Natural killer cell (primary cell): ENCODE measurements around the gene ABCC10. TPM values are rescaled to one million over a fixed set of nuclear protein-coding genes. Genes with fewer than 3 reads are reported as not detected.

Experiments used
- ATAC-seq, 3 donors: fragments of 150-1000 bp in 2 of 3; fragments of 200-7000 bp in 1 of 3; cut with Tn5 transposase; 1 replicate in 1 of 3; 2 replicates in 2 of 3; pipeline ENCODE4 v1.10.0; 2021; ENCODE audit warnings: mild to moderate bottlenecking in 2 of 3, moderate library complexity in 2 of 3
- DNase-seq, 2 donors: peaks; one replicate each; pipeline versions ENCODE4 v3.0.0 to v3.0.0-alpha.2; 2013 to 2021; ENCODE audit warnings: mixed read lengths in 1 of 2
- H3K27ac ChIP-seq: one replicate; pipeline ENCODE4 v1.5.1; 2013; ENCODE audit warnings: mild to moderate bottlenecking, low read length
- H3K27me3 ChIP-seq: one replicate; pipeline ENCODE4 v1.6.1; 2013; ENCODE audit warnings: low read length; ENCODE audit not compliant: control insufficient read depth, insufficient read depth
- H3K36me3 ChIP-seq: one replicate; pipeline ENCODE4 v1.6.1; 2013; ENCODE audit warnings: low read length; ENCODE audit not compliant: control insufficient read depth, insufficient read depth
- H3K4me1 ChIP-seq: one replicate; pipeline ENCODE4 v1.6.1; 2013; ENCODE audit warnings: low read length; ENCODE audit not compliant: control insufficient read depth, insufficient read depth
- H3K4me3 ChIP-seq: one replicate; pipeline ENCODE4 v1.5.1; 2013; ENCODE audit warnings: low read length
- H3K9me3 ChIP-seq: one replicate; pipeline ENCODE4 v1.6.1; 2013; ENCODE audit warnings: low read length; ENCODE audit not compliant: control insufficient read depth, insufficient read depth
- H3K27ac Mint-ChIP-seq, 2 donors: one replicate each; pipeline ENCODE4 v1.8.0; 2022; ENCODE audit warnings: mild to moderate bottlenecking in 2 of 2, mixed read lengths in 2 of 2, moderate library complexity in 1 of 2
- H3K27me3 Mint-ChIP-seq, 2 donors: one replicate each; pipeline ENCODE4 v1.8.0; 2022; ENCODE audit warnings: low read depth in 2 of 2, mixed read lengths in 2 of 2
- H3K36me3 Mint-ChIP-seq: one replicate; pipeline ENCODE4 v1.8.0; 2022; ENCODE audit warnings: mixed read lengths
- H3K4me1 Mint-ChIP-seq, 2 donors: one replicate each; pipeline ENCODE4 v1.8.0; 2022; ENCODE audit warnings: mixed read lengths in 2 of 2
- H3K4me3 Mint-ChIP-seq: one replicate; pipeline ENCODE4 v1.8.0; 2022; ENCODE audit warnings: mild to moderate bottlenecking, moderate library complexity, mixed read lengths
- H3K9me3 Mint-ChIP-seq, 2 donors: one replicate each; pipeline ENCODE4 v1.8.0; 2022; ENCODE audit warnings: mixed read lengths in 2 of 2
- WGBS: methylation state at CpG from one replicate; pipeline ENCODE4 v1.1.7; 2013; ENCODE audit warnings: missing lambda C conversion rate; ENCODE audit not compliant: insufficient coverage; 5-methylcytosine and 5-hydroxymethylcytosine counted together
- intact Hi-C: fragments of 100-400 bp; cut with micrococcal nuclease; formaldehyde crosslinking; loops from one replicate; pipeline ENCODE4 v1.14.2; 2022
- total RNA-seq, 4 donors: library from RNA; stranded (reverse); fragments of 120-200 nt in 1 of 4; gene quantifications; one replicate each; pipeline versions ENCODE4 v1.2.3 to v1.2.4, GENCODE V29; 2013 to 2022
- TF ChIP-seq, protein P1 (sequence below): fragments of 200-600 bp; IDR thresholded peaks from one replicate; pipeline ENCODE4 v1.8.0; 2022; ENCODE audit warnings: antibody characterized with exemption

The ABCC10 gene
- total RNA-seq, 3 donors from 2014 or later (not counting 1 experiment from before 2014, with no cell fraction given) = 74.6 to 90.5 (median 81.9) TPM

DNA sequence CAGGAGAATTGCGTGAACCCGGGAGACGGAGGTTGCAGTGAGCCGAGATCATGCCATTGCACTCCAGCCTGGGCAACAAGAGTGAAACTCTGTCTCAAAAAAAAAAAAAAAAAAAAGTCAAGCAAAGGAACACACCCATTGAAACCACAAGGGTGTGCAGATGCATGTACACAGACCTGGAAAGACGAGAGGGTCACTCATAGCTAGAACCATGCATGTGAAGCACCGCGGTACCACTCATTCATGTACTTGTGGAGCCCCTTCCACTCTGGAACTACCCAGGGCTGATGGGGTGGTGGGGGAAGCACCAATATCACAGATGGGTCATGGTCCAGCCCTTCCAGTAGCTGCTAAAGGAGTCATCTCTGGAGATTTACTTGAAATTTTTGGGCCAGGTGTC, 42.6 kb downstream of the ABCC10 start:
- H3K36me3 Mint-ChIP-seq = no peaks in the 10 kb centered on the region
- no peaks in the 10 kb centered on the region for H3K9me3 ChIP-seq
- TF ChIP-seq, protein P1, sequence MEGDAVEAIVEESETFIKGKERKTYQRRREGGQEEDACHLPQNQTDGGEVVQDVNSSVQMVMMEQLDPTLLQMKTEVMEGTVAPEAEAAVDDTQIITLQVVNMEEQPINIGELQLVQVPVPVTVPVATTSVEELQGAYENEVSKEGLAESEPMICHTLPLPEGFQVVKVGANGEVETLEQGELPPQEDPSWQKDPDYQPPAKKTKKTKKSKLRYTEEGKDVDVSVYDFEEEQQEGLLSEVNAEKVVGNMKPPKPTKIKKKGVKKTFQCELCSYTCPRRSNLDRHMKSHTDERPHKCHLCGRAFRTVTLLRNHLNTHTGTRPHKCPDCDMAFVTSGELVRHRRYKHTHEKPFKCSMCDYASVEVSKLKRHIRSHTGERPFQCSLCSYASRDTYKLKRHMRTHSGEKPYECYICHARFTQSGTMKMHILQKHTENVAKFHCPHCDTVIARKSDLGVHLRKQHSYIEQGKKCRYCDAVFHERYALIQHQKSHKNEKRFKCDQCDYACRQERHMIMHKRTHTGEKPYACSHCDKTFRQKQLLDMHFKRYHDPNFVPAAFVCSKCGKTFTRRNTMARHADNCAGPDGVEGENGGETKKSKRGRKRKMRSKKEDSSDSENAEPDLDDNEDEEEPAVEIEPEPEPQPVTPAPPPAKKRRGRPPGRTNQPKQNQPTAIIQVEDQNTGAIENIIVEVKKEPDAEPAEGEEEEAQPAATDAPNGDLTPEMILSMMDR = no peak
- no peaks in the 10 kb centered on the region for H3K4me1 ChIP-seq
- no peak overlapping the region for H3K4me3 Mint-ChIP-seq
- no peaks in the 10 kb centered on the region for H3K4me1 Mint-ChIP-seq
- no peak overlapping the region for H3K4me3 ChIP-seq
- 84% methylated on average over 7 of the region's 7 CpGs for WGBS
- H3K27ac ChIP-seq = no peak overlapping the region
- no peak overlapping the region for H3K27ac Mint-ChIP-seq
- intact Hi-C loops = no loop called here
- peaks cover 3% of the 10 kb centered on the region for H3K27me3 ChIP-seq
- no peaks in the 10 kb centered on the region for H3K9me3 Mint-ChIP-seq
- DNase-seq = no peak
- ATAC-seq = no peak
- peaks cover 7 to 14% of the 10 kb centered on the region in 2 donors for H3K27me3 Mint-ChIP-seq
- H3K36me3 ChIP-seq = no peaks in the 10 kb centered on the region

DNA sequence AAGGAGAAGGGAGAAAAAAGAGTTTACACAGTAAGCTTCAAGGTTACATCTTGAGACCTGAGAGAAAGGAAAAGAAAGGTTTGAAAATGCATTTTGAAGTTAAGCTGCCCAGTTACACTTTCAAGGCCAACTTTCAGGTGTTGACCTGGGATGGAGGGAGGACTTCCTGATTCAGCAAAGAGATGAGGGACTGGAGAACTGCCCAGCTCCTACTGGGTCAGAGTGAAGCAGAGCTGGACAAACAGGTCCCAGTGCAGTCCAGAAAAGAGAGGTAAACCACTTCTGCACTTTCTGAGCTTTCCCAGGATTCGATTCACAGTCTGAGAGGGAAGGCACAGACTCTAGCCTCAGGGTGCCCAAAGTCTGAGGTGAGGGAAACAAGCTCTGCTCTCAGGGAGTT, 44.1 kb downstream of the ABCC10 start:
- 62% methylated on average over 1 of the region's 1 CpG for WGBS
- Mint-ChIP-seq H3K9me3 (no peaks in the 10 kb centered on the region), H3K36me3 (no peaks in the 10 kb centered on the region), H3K27ac (no peak overlapping the region), H3K4me3 (no peak overlapping the region), H3K27me3 (peaks cover 7 to 14% of the 10 kb centered on the region in 2 donors), H3K4me1 (no peaks in the 10 kb centered on the region)
- H3K36me3 ChIP-seq = no peaks in the 10 kb centered on the region
- TF ChIP-seq, protein P1 = no peak
- H3K27me3 ChIP-seq = peaks cover 3% of the 10 kb centered on the region
- no peak overlapping the region for H3K4me3 ChIP-seq
- no peak overlapping the region for H3K27ac ChIP-seq
- intact Hi-C loops = no loop called here
- ATAC-seq (no peak), DNase-seq (no peak)
- no peaks in the 10 kb centered on the region for H3K9me3 ChIP-seq
- H3K4me1 ChIP-seq = no peaks in the 10 kb centered on the region

DNA sequence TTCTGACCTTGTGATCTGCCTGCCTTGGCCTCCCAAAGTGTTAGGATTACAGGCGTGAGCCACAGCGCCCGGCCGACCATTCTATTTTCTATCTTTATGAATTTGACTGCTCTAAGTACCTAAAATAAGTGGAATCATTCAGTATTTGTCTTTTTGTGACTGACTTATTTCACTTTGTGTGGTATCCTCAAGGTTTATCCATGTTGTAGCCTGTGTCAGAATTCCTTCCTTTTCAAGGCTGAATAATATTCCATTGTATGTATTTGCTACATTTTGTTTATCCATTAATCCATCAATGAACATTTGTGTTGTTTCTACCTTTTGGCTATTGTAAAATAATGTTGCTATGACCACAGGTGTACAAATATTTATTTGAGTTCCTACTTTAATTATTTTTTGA, 45.2 kb downstream of the ABCC10 start:
- H3K27ac ChIP-seq = no peak overlapping the region
- Mint-ChIP-seq H3K4me1 (peaks cover 10 to 11% of the 10 kb centered on the region in 2 donors), H3K27ac (no peak overlapping the region), H3K27me3 (peaks cover 6 to 9% of the 10 kb centered on the region in 2 donors), H3K36me3 (no peaks in the 10 kb centered on the region), H3K4me3 (no peak overlapping the region), H3K9me3 (no peaks in the 10 kb centered on the region)
- 98% methylated on average over 4 of the region's 4 CpGs for WGBS
- DNase-seq (no peak), ATAC-seq (no peak)
- H3K36me3 ChIP-seq = no peaks in the 10 kb centered on the region
- H3K27me3 ChIP-seq = peaks cover 3% of the 10 kb centered on the region
- H3K9me3 ChIP-seq = no peaks in the 10 kb centered on the region
- intact Hi-C loops = no loop called here
- TF ChIP-seq, protein P1 = no peak
- peaks cover 5% of the 10 kb centered on the region for H3K4me1 ChIP-seq
- H3K4me3 ChIP-seq = no peak overlapping the region

DNA sequence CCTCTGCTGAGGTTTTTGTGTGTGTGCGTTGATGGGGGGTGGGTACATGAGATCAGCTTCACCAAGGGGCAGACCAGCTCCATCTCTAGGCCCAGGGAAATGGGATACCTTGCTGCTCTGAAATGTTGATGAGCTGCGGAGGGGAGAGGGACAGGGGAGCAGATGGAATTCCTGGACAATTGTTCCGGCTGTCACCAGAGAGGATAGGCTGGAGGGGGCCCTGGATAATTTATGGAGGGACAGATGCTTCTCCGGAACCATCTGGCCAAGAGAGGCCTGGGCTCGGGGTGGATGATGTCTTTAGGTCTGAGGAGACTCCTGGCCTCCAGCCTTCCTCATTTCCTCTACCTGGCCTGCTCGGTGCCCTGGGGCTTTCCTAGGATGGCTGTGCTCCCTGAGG, 48.2 kb downstream of the ABCC10 start:
- H3K27ac Mint-ChIP-seq = peak overlapping the region; percentile 92 to 100
- H3K27me3 Mint-ChIP-seq = peaks cover 0 to 5% of the 10 kb centered on the region in 2 donors
- H3K27ac ChIP-seq = no peak overlapping the region
- 89% methylated on average over 6 of the region's 6 CpGs for WGBS
- H3K4me3 Mint-ChIP-seq = no peak overlapping the region
- no peaks in the 10 kb centered on the region for H3K27me3 ChIP-seq
- TF ChIP-seq, protein P1 = no peak
- DNase-seq (no peak), ATAC-seq (no peak)
- H3K4me1 Mint-ChIP-seq = peaks cover 27 to 29% of the 10 kb centered on the region in 2 donors
- intact Hi-C loops = loop anchor here (5.0 kb wide), 1 partner anchor 42 kb away; the partner anchor contains the start of genes POLR1C and YIPF3
- no peaks in the 10 kb centered on the region for H3K9me3 ChIP-seq
- no peaks in the 10 kb centered on the region for H3K9me3 Mint-ChIP-seq
- peaks cover 13% of the 10 kb centered on the region for H3K4me1 ChIP-seq
- no peaks in the 10 kb centered on the region for H3K36me3 Mint-ChIP-seq
- H3K36me3 ChIP-seq = no peaks in the 10 kb centered on the region
- H3K4me3 ChIP-seq = no peak overlapping the region
